HFF-Myc (cell line): ENCODE data around the gene CYTH3.

ENCODE experiments used
- DNase-seq: peaks from one replicate; pipeline ENCODE4 v3.0.0-alpha.2; 2011; ENCODE audit warnings: low read depth; ENCODE audit errors: extremely low read depth
- H3K4me3 ChIP-seq: replicated peaks from 2 replicates; pipeline ENCODE4 v1.5.1; 2011; ENCODE audit warnings: low read depth, mild to moderate bottlenecking, control low read depth, low read length
- TF ChIP-seq, protein P1 (sequence below): IDR thresholded peaks from 2 replicates; pipeline ENCODE4 v1.5.1; 2012; ENCODE audit warnings: mild to moderate bottlenecking, low read depth, low read length, control low read depth; ENCODE audit errors: missing control alignments

CYTH3 gene

GRCh38 chr7:6159524-6160031, 112.8 kb downstream of the CYTH3 start:
- TF ChIP-seq, protein P1, sequence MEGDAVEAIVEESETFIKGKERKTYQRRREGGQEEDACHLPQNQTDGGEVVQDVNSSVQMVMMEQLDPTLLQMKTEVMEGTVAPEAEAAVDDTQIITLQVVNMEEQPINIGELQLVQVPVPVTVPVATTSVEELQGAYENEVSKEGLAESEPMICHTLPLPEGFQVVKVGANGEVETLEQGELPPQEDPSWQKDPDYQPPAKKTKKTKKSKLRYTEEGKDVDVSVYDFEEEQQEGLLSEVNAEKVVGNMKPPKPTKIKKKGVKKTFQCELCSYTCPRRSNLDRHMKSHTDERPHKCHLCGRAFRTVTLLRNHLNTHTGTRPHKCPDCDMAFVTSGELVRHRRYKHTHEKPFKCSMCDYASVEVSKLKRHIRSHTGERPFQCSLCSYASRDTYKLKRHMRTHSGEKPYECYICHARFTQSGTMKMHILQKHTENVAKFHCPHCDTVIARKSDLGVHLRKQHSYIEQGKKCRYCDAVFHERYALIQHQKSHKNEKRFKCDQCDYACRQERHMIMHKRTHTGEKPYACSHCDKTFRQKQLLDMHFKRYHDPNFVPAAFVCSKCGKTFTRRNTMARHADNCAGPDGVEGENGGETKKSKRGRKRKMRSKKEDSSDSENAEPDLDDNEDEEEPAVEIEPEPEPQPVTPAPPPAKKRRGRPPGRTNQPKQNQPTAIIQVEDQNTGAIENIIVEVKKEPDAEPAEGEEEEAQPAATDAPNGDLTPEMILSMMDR: no peak

DNA sequence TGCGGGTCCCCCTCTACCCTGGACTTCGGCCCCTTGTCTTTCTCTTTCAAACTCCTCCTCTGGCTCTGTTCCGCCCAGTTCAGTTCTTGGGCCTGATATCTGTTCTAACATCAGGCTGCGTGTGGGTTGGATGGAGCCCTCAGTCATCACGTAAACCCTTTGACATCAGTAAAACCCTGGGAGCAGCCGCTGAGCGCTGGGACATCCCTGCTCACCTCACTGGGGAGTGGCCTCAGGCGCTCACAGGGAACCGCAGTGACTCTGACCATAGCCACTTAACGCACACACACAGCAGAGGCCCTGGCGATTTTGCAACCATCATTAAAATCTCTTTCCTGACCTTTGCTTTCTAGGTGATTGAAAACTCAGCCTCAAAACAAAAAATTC, 113.3 kb downstream of the CYTH3 start:
- no peak for DNase-seq

More at GRCh38 chr7:6159524-6160031, 112.8 kb downstream of the CYTH3 start:
- DNase-seq: no peak
- no peak overlapping the region for H3K4me3 ChIP-seq

GRCh38 chr7:6158424-6159096, 113.9 kb downstream of the CYTH3 start:
- no peak for DNase-seq
- TF ChIP-seq, protein P1: no peak
- H3K4me3 ChIP-seq: no peak overlapping the region

More for the DNA sequence above, 113.3 kb downstream of the CYTH3 start:
- no peak overlapping the region for H3K4me3 ChIP-seq
- TF ChIP-seq, protein P1: no peak

- TF ChIP-seq, protein P1: no peak
- no peak for DNase-seq
Measured at GRCh38 chr7:6157685-6158423, 114.6 kb downstream of the CYTH3 start.

GRCh38 chr7:6156734-6157133, 115.7 kb downstream of the CYTH3 start:
- DNase-seq: no peak
- no peak overlapping the region for H3K4me3 ChIP-seq
- TF ChIP-seq, protein P1: no peak

More at GRCh38 chr7:6157685-6158423, 114.6 kb downstream of the CYTH3 start:
- H3K4me3 ChIP-seq: no peak overlapping the region

- no peak overlapping the region for H3K4me3 ChIP-seq
- no peak for DNase-seq
- TF ChIP-seq, protein P1: no peak
Measured at GRCh38 chr7:6155596-6155995, 116.8 kb downstream of the CYTH3 start.
